ENCODE data around the gene RIOK3.
"Not testable (repeated sequence)": the region's sequence is repeated elsewhere in the genome, so short reads cannot be mapped to it uniquely, and the experiment has no call there.

Gene RIOK3

GRCh38 chr18:23498877-23499276, 45.8 kb downstream of the RIOK3 start:
- no peak for DNase-seq

- DNase-seq = no peak
Observed at GRCh38 chr18:23499291-23499781, 46.2 kb downstream of the RIOK3 start.

GRCh38 chr18:23501626-23502025, 48.5 kb downstream of the RIOK3 start:
- DNase-seq = no peak

GRCh38 chr18:23502516-23503037, 49.5 kb downstream of the RIOK3 start:
- no peak for DNase-seq

- peak; percentile 74 for DNase-seq
Observed at GRCh38 chr18:23503038-23503962, 50.2 kb downstream of the RIOK3 start, which contains the start of gene RMC1. TSS of gene RMC1 (plus strand) at chr18:23503511. CDS start at chr18:23503619, 108 bp downstream.

GRCh38 chr18:23503963-23504344, 50.9 kb downstream of the RIOK3 start:
- no peak for DNase-seq

- DNase-seq = no peak
Observed at GRCh38 chr18:23504720-23505119, 51.6 kb downstream of the RIOK3 start.

- no peak for DNase-seq
Observed at GRCh38 chr18:23506393-23506792, 53.3 kb downstream of the RIOK3 start.

- DNase-seq = not testable (repeated sequence)
Observed at GRCh38 chr18:23510923-23511322, 57.8 kb downstream of the RIOK3 start.

- DNase-seq = not testable (repeated sequence)
Observed at GRCh38 chr18:23512216-23512615, 59.1 kb downstream of the RIOK3 start.

- no peak for DNase-seq
Observed at GRCh38 chr18:23512641-23513040, 59.6 kb downstream of the RIOK3 start.

- no peak for DNase-seq
Observed at GRCh38 chr18:23515911-23516546, 62.9 kb downstream of the RIOK3 start.

GRCh38 chr18:23519734-23520133, 66.6 kb downstream of the RIOK3 start:
- DNase-seq = no peak

GRCh38 chr18:23521271-23521670, 68.2 kb downstream of the RIOK3 start:
- DNase-seq = no peak

- no peak for DNase-seq
Observed at GRCh38 chr18:23521907-23522306, 68.8 kb downstream of the RIOK3 start.

GRCh38 chr18:23523429-23524212, 70.5 kb downstream of the RIOK3 start:
- DNase-seq = no peak

GRCh38 chr18:23524213-23524707, 71.2 kb downstream of the RIOK3 start:
- DNase-seq = no peak

GRCh38 chr18:23526501-23527063, 73.5 kb downstream of the RIOK3 start:
- DNase-seq = no peak

- DNase-seq = no peak
Observed at GRCh38 chr18:23528580-23529472, 75.7 kb downstream of the RIOK3 start.

GRCh38 chr18:23529604-23530003, 76.5 kb downstream of the RIOK3 start:
- DNase-seq = no peak

GRCh38 chr18:23530195-23530594, 77.1 kb downstream of the RIOK3 start:
- no peak for DNase-seq

Data from NCI-H1417 treated with DMSO at 0.1 percent for 48 hours (cell line).